ENCODE measurements around the gene ALK. TPM values are rescaled to one million over a fixed set of nuclear protein-coding genes. Genes with fewer than 3 reads are reported as not detected.

Gene ALK
- total RNA-seq, 2 experiments from 2014 or later: not detected

DNA sequence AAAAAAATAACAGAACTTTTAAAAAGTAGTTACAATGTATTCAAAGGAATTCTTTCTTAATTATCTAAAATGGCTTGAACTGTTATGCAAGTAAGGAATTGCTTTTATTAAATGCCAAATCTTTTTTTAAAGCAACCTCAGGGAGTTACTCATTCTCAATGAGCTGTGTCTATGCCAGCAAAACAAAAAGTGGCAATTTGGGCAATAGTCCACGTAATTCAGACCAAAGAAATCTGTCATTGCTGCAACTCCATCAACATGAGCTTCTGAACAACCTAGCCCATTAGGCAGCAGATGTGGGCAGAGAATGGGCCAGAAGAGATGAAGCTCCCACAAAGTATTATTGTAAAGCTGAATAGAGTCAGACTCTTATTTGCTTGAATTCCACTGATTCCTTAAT lies 118.4 kb downstream of the ALK start:
- intact Hi-C loops (cut with micrococcal nuclease): no loop called here
- H3K36me3 Mint-ChIP-seq: no peaks in the 10 kb centered on the region
- no peak overlapping the region for H3K4me3 Mint-ChIP-seq
- CTCF ChIA-PET: interaction anchor here (0.6 kb wide), 1 partner anchor 269 kb away, joined by 3 read pairs; no protein-coding TSS in a partner anchor
- no peaks in the 10 kb centered on the region for H3K4me1 Mint-ChIP-seq (ENCODE audit: low read depth)
- no peaks in the 10 kb centered on the region for H3K27me3 Mint-ChIP-seq
- POLR2A ChIA-PET: no interaction called here
- H3K27ac Mint-ChIP-seq: no peak overlapping the region
- peaks cover 3% of the 10 kb centered on the region for H3K9me3 Mint-ChIP-seq
- DNase-seq: no peak

DNA sequence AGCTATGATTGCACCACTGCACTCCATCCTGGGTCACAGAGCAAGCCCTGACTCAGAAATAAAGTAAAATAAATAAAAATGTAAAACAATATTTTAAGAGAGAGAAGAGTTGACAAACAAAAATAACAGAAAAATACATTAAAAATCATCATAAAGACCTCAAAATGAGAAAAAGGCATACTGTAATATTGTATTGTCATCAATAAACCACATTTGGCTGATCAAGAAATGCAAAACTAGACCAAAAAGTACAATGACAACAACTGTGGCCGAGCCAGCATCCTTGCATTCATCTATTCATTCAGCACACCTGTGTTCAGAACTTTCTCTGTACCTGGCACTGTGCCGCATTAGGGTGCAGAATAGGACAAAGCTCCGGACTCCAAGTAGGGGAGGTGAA lies 121.8 kb downstream of the ALK start:
- H3K4me3 Mint-ChIP-seq: no peak overlapping the region
- ChIA-PET CTCF (no interaction called here), POLR2A (no interaction called here)
- H3K27ac Mint-ChIP-seq: no peak overlapping the region
- no peaks in the 10 kb centered on the region for H3K36me3 Mint-ChIP-seq
- H3K27me3 Mint-ChIP-seq: no peaks in the 10 kb centered on the region
- H3K4me1 Mint-ChIP-seq (ENCODE audit: low read depth): no peaks in the 10 kb centered on the region
- no peaks in the 10 kb centered on the region for H3K9me3 Mint-ChIP-seq
- intact Hi-C loops (cut with micrococcal nuclease): no loop called here
- no peak for DNase-seq

GRCh38 chr2:29797916-29798315 lies 123.5 kb downstream of the ALK start:
- intact Hi-C loops (cut with micrococcal nuclease): no loop called here
- H3K4me3 Mint-ChIP-seq: no peak overlapping the region
- no peaks in the 10 kb centered on the region for H3K4me1 Mint-ChIP-seq (ENCODE audit: low read depth)
- H3K27me3 Mint-ChIP-seq: no peaks in the 10 kb centered on the region
- H3K9me3 Mint-ChIP-seq: no peaks in the 10 kb centered on the region
- no peak for DNase-seq
- no peak overlapping the region for H3K27ac Mint-ChIP-seq
- ChIA-PET CTCF (no interaction called here), POLR2A (no interaction called here)
- no peaks in the 10 kb centered on the region for H3K36me3 Mint-ChIP-seq

- POLR2A ChIA-PET: interaction anchor here (1.0 kb wide), 1 partner anchor 276 kb away, joined by 3 read pairs; no protein-coding TSS in a partner anchor
- intact Hi-C loops (cut with micrococcal nuclease): no loop called here
- H3K27ac Mint-ChIP-seq: no peak overlapping the region
- no peak for DNase-seq
- no peaks in the 10 kb centered on the region for H3K9me3 Mint-ChIP-seq
- no peaks in the 10 kb centered on the region for H3K27me3 Mint-ChIP-seq
- CTCF ChIA-PET: no interaction called here
- H3K4me1 Mint-ChIP-seq (ENCODE audit: low read depth): no peaks in the 10 kb centered on the region
- H3K36me3 Mint-ChIP-seq: no peaks in the 10 kb centered on the region
- no peak overlapping the region for H3K4me3 Mint-ChIP-seq
Observed at GRCh38 chr2:29796446-29796845, 124.9 kb downstream of the ALK start.

DNA sequence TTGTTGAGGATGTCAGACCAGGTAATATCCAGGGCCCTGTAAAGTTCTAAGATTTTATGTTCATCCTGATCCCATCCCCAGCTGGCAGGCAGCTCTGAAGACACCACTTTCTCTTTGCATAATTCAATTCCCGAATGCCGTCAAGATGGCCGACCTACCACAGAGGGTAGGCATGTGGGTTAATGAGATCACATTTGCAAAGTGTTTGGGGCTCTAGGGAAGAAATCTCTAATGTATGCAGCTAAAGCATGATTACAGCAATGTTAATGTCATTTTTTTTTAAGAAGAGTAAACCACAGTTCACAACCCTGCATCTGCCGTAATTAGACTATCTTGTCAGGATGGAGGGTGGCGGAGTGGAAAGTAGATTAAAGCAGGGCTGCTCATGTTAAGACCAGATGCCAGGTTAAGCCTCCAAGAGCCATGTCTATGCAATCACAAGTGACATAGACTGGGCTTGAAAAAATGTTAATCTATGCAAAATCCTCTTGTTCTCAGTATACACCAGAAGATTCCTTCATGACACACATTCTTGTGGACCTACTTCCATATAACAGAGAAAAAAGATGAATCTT lies 131.4 kb downstream of the ALK start:
- CTCF ChIA-PET: no interaction called here

GRCh38 chr2:29787473-29788465 lies 133.6 kb downstream of the ALK start:
- intact Hi-C loops (cut with micrococcal nuclease): no loop called here
- CTCF ChIA-PET: interaction anchor here (1.2 kb wide), 1 partner anchor 13 kb away, joined by 4 read pairs; no protein-coding TSS in a partner anchor
- H3K27ac Mint-ChIP-seq: no peak overlapping the region
- H3K9me3 Mint-ChIP-seq: no peaks in the 10 kb centered on the region
- H3K4me3 Mint-ChIP-seq: no peak overlapping the region
- H3K4me1 Mint-ChIP-seq (ENCODE audit: low read depth): no peaks in the 10 kb centered on the region
- POLR2A ChIA-PET: no interaction called here
- no peak for DNase-seq
- no peaks in the 10 kb centered on the region for H3K36me3 Mint-ChIP-seq
- peaks cover 4% of the 10 kb centered on the region for H3K27me3 Mint-ChIP-seq

More for the DNA sequence above, 131.4 kb downstream of the ALK start:
- no peak for DNase-seq
- Mint-ChIP-seq H3K4me1 (ENCODE audit: low read depth) (no peaks in the 10 kb centered on the region), H3K36me3 (no peaks in the 10 kb centered on the region), H3K27ac (no peak overlapping the region), H3K27me3 (no peaks in the 10 kb centered on the region), H3K9me3 (no peaks in the 10 kb centered on the region), H3K4me3 (no peak overlapping the region)
- POLR2A ChIA-PET: no interaction called here
- intact Hi-C loops (cut with micrococcal nuclease): no loop called here

DNA sequence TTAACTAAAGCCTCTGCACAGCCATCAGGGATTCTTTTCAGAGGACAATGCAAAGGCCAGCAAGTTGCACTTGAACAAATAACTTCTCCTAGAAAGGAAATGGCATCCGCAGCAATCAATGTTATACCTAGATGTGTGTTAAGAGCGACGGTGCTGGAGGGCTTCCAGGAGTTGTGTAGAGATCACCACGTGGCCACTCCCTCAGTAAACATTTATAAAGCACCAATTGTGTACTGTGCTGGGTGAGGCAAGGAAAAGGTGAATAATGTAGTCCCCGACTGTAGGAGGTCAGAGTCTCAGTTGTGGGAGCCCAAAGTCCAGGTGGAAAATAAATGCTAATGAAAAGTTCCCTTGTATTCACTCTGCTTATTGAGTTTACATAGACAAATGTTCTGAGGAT lies 135.0 kb downstream of the ALK start:
- intact Hi-C loops (cut with micrococcal nuclease): no loop called here
- Mint-ChIP-seq H3K9me3 (no peaks in the 10 kb centered on the region), H3K27me3 (peaks cover 6% of the 10 kb centered on the region), H3K36me3 (no peaks in the 10 kb centered on the region), H3K4me1 (ENCODE audit: low read depth) (no peaks in the 10 kb centered on the region), H3K4me3 (no peak overlapping the region), H3K27ac (no peak overlapping the region)
- ChIA-PET CTCF (no interaction called here), POLR2A (no interaction called here)
- DNase-seq: no peak

- CTCF ChIA-PET: no interaction called here
- H3K36me3 Mint-ChIP-seq: no peaks in the 10 kb centered on the region
- POLR2A ChIA-PET: no interaction called here
- H3K4me1 Mint-ChIP-seq (ENCODE audit: low read depth): no peaks in the 10 kb centered on the region
- intact Hi-C loops (cut with micrococcal nuclease): no loop called here
- H3K4me3 Mint-ChIP-seq: no peak overlapping the region
- H3K9me3 Mint-ChIP-seq: no peaks in the 10 kb centered on the region
- peaks cover 6% of the 10 kb centered on the region for H3K27me3 Mint-ChIP-seq
- DNase-seq: no peak
- H3K27ac Mint-ChIP-seq: no peak overlapping the region
Observed at GRCh38 chr2:29783666-29784065, 137.7 kb downstream of the ALK start.

GRCh38 chr2:29782549-29783458 lies 138.6 kb downstream of the ALK start:
- intact Hi-C loops (cut with micrococcal nuclease): no loop called here
- no peaks in the 10 kb centered on the region for H3K9me3 Mint-ChIP-seq
- CTCF ChIA-PET: no interaction called here
- no peaks in the 10 kb centered on the region for H3K36me3 Mint-ChIP-seq
- H3K4me3 Mint-ChIP-seq: no peak overlapping the region
- POLR2A ChIA-PET: no interaction called here
- no peaks in the 10 kb centered on the region for H3K4me1 Mint-ChIP-seq (ENCODE audit: low read depth)
- H3K27me3 Mint-ChIP-seq: peaks cover 8% of the 10 kb centered on the region
- no peak for DNase-seq
- no peak overlapping the region for H3K27ac Mint-ChIP-seq

DNA sequence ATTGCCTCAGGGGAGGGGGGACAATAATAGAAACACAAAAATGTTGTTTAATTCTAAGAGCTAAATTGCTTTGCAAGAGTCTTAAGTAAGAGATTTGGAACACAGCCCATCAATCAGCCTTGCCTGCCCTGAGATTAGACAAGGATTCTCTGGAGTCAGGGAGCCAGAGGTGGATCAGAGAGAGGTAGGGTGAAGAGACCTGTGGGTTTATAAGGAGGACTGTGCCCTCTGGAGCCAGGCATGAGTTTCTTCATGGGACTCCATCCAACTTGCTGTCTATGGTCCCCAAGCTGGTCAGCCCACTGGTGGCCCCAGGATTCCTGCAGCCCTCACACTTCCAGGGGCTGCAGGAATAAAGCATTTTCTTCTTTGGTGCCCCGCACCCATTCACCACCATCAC lies 139.3 kb downstream of the ALK start:
- POLR2A ChIA-PET: no interaction called here

GRCh38 chr2:29780906-29781305 lies 140.5 kb downstream of the ALK start:
- H3K4me1 Mint-ChIP-seq (ENCODE audit: low read depth): no peaks in the 10 kb centered on the region
- no peak overlapping the region for H3K4me3 Mint-ChIP-seq
- peaks cover 8% of the 10 kb centered on the region for H3K27me3 Mint-ChIP-seq
- H3K27ac Mint-ChIP-seq: no peak overlapping the region
- intact Hi-C loops (cut with micrococcal nuclease): no loop called here
- ChIA-PET CTCF (no interaction called here), POLR2A (no interaction called here)
- H3K9me3 Mint-ChIP-seq: no peaks in the 10 kb centered on the region
- no peaks in the 10 kb centered on the region for H3K36me3 Mint-ChIP-seq
- no peak for DNase-seq

More for the DNA sequence above, 139.3 kb downstream of the ALK start:
- H3K27ac Mint-ChIP-seq: no peak overlapping the region
- intact Hi-C loops (cut with micrococcal nuclease): no loop called here
- CTCF ChIA-PET: no interaction called here
- no peak for DNase-seq
- no peaks in the 10 kb centered on the region for H3K36me3 Mint-ChIP-seq
- H3K4me3 Mint-ChIP-seq: no peak overlapping the region
- no peaks in the 10 kb centered on the region for H3K9me3 Mint-ChIP-seq
- H3K27me3 Mint-ChIP-seq: peaks cover 8% of the 10 kb centered on the region
- no peaks in the 10 kb centered on the region for H3K4me1 Mint-ChIP-seq (ENCODE audit: low read depth)

- ChIA-PET CTCF (no interaction called here), POLR2A (no interaction called here)
- Mint-ChIP-seq H3K4me1 (ENCODE audit: low read depth) (no peaks in the 10 kb centered on the region), H3K27ac (no peak overlapping the region), H3K36me3 (no peaks in the 10 kb centered on the region), H3K27me3 (peaks cover 4% of the 10 kb centered on the region), H3K4me3 (no peak overlapping the region), H3K9me3 (no peaks in the 10 kb centered on the region)
- intact Hi-C loops (cut with micrococcal nuclease): no loop called here
- DNase-seq: no peak
Observed at GRCh38 chr2:29777161-29777560, 144.2 kb downstream of the ALK start.
